ENCODE results near the gene MTM1.

GRCh38 chrX:150610446-150610845 is 42.0 kb downstream of the MTM1 start:
- no peak for TF ChIP-seq EZH2phosphoT487 (IDR thresholded peaks at IDR 0.05; ENCODE audit: low read depth)
- no peak for TF ChIP-seq CTCF (IDR thresholded peaks at IDR 0.05; ENCODE audit: low read depth, low read length)

Data from OCI-LY3 (cell line).